ENCODE results near the gene ESYT3.

GRCh38 chr3:138477801-138478200 lies 43.4 kb downstream of the ESYT3 start:
- TF ChIP-seq, protein P1, sequence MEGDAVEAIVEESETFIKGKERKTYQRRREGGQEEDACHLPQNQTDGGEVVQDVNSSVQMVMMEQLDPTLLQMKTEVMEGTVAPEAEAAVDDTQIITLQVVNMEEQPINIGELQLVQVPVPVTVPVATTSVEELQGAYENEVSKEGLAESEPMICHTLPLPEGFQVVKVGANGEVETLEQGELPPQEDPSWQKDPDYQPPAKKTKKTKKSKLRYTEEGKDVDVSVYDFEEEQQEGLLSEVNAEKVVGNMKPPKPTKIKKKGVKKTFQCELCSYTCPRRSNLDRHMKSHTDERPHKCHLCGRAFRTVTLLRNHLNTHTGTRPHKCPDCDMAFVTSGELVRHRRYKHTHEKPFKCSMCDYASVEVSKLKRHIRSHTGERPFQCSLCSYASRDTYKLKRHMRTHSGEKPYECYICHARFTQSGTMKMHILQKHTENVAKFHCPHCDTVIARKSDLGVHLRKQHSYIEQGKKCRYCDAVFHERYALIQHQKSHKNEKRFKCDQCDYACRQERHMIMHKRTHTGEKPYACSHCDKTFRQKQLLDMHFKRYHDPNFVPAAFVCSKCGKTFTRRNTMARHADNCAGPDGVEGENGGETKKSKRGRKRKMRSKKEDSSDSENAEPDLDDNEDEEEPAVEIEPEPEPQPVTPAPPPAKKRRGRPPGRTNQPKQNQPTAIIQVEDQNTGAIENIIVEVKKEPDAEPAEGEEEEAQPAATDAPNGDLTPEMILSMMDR (IDR thresholded peaks at IDR 0.05): no peak
- no peak for TF ChIP-seq POLR2A (IDR thresholded peaks at IDR 0.05)

Data from uterus (tissue), 2 donors.